ENCODE data around the gene OGDH.
"Not testable (repeated sequence)": the region's sequence is repeated elsewhere in the genome, so short reads cannot be mapped to it uniquely, and the experiment has no call there.

OGDH gene

DNA sequence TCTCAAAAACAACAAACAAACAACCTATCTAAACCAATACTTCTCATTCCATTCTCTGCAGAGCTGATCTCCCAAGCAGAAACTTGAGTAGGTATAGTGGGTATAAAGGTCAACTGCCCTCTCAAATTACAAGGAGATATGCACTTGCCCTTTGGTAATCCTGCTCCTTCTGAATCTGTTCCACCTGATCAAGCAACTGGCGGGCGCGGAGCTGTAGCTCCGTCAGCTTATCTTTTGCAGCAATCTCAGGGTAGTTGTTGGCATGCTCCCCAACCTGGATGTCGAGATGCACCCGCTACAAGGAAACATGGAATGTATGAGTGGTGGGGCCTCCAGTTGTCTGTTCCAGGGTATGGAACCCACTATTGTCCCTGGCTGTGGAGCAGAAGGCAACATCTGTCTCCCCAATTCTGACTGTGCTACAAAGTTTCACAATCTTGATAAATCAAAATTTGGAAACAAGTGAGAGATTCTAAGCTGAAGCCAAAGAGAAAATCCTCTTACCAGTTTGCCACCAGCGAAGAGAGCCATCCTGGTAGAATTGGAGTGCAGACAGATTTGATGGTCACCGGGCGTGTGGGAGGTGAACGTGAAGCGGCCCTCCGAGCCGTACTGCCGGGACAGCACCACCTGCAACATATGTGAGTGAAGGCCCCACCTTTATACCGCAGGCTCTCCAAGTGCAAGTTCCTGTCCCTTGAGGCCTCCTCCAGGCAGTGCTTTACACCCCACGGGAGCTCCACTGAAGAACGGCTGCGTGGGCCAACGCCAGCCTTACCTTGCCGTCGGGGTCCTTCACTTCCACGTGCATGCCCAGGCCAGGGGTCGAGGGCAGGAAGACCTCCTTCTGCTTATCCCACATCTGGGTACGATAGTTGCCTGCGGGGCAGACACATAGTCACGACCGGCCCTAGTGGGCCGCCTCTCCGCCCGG, 25.2 kb upstream of the OGDH start:
- DNase-seq (ENCODE audit: low read depth in 2 of 2), result peak; percentile 18 to 39

DNA sequence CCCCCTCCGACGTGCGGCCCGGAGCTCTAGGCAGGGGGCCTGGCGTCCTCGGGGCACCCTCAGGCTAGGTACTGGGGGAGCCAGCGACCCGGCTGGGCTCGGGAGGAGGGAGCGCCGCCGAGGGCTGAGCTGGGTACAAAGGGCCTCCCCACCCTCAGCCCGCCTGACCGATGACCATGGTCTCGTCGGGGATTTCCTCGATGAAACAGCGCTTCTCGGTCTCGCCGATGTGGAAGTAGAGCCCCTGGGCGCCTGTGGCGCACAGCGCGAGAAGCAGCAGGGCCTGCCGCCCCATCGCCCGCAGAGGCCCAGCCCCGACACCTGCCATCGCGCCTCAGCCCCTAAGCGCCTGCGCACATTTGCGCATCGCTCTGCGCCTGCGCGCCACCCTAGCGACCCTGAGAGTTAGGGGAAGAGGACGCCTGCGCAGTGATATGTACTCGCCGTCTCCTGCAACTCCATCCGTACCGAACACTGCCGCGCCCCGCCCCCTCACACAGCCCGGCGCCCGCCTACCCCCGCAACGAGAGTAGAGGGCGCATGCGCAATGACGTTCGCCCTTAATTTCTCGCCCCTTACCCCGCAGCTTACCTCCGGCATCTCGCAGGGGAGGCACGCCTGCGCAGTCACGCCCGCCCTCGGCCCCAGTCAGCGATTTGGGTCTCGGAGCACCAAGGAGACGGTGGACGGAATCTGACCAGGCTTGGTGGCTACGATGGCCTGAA, 24.4 kb upstream of the OGDH start, which contains the start of gene TMED4:
TMED4 (minus strand) TSS at position 353 of the 725 bp plus-strand sequence; CDS start at position 328, 25 bp downstream.
- peak; percentile 100 for DNase-seq (ENCODE audit: low read depth in 2 of 2)

DNA sequence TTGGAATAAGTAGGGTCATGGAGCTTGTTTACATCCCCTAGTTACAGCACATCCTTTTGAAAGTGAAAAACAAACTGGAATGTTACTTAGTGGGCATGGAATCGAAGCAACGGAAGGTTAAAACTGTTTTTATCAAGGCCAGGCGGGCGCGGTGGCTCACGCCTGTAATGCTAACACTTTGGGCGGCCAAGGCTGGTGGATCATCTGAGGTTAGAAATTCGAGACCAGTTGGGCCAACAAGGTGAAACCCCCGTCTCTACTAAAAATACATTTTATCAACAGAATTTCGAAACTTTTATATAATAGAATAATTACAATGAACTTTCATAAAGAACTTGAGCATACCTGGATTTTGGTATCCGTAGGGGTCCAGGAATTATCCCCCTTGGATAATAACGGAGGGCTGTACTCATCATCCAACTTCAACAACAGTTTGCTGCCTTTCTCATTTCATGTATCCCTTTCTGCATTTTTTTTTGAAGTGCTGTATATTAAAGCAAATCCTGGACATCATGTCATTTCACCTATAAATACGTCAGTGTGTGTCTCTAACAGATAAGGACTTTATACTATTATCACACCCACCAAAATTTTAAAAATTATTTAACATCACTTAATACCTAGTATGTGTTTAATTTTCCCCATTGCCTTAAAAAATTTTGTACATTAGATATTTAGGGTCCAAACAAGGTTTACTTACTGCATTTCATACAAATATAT, 23.1 kb upstream of the OGDH start:
- DNase-seq (ENCODE audit: low read depth in 2 of 2), result no peak

DNA sequence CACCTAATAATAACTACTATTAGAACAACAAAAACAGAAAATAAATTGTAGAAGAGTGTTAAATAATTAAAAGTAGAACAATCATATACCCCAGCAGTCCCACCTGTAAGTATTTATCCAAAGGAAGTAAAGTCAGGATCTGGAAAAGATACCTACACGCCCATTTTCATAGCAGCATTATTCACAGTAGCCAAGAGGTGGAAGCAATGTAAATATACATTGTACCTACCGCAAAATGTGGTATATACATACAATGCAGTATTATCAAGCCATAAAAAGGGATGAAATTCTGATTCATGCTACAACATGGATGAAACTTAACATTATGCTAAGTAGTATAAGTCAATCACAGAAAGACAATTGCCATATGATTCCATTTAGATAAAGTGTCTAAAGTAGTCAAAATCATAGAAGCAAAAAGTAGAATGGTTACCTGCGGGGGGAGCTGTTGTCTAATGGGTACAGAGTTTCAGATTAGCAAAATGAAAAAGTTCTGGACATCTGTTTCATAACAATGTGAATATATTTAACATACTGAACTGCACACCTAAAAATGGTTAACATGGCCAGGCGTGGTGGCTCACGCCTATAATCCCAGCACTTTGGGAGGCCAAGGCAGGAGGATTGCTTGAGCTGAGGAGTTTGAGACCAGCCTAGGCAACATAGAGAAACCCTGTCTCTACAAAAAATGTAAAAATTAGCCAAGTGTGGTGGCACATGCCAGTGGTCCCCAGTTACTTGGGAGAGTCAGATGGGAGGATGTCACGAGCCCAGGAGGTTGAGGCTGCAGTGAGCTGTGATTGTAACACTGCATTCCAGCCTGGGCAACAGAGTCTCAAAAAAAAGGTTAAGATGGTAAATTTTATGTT, 18.4 kb upstream of the OGDH start:
- DNase-seq (ENCODE audit: low read depth in 2 of 2), result peak in 1 of 2 donors; percentile 45

DNA sequence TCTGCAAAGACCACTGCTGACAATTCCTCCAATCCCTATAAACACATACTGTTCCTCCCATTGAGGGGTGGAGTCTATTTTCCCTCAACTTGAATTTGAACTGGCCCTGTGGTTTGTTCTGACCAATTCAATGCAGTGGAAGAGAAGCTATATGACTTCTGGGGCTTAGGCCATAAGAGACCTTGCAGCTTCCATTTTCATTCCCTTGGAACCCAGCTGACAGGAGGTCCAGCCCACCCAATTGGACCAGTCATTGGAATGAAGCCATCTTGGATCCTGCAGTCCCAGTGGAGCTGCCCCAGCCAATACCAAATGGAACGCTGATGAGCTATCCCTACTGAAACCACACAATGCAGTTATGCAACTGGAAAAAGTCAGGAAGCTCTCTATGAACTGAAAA, 15.5 kb upstream of the OGDH start:
- DNase-seq (ENCODE audit: low read depth in 2 of 2), result no peak

DNA sequence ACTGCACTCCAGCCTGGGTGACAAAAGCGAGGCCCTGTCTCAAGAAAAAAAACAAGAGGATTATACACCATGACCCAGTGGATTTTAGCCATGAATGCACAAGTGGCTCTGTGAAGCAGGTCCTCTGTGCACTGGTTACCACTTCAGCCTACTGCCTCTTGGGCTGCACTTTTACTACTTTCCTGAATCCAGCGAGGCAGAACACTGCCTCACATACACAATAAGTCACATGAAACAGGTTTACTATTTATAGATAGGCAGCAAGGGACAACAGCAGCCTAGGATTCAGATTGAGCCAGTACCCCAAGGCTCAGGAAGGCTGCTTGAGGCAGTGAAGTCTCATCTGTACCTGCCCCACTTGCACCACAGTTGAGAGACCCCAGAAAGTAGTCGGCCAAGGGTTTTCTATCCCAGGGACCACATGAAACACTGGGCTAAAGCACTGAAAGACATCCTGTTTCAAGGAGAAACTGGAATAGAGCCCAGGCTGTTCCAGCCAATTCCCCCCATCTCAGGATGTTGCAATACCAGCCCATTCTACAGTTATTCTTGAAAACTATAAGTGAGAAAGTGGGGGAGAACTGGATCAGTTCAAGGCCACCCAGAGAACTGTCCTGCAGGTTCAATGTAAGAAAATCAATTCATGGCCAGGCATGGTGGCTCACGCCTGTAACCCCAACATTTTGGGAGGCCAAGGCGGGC, 10.3 kb upstream of the OGDH start:
- DNase-seq (ENCODE audit: low read depth in 2 of 2), result no peak

DNA sequence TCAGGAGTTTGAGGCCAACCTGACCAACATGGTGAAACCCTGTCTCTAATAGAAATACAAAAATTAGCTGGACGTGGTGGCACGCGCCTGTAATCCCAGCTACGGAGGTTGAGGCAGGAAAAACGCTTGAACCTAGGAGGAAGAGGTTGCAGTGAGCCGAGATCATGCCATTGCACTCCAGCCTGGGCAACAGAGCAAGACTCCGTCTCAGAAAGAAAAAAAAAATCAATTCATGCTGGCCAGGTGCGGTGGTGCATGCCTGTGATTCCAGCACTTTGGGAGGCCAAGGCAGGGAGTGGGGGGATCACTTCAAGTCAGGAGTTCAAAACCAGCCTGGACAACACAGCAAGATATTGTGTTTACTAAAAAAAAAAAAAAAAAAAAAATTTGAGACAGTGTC, 9.2 kb upstream of the OGDH start:
- not testable (repeated sequence) for DNase-seq (ENCODE audit: low read depth in 2 of 2)

- no peak for DNase-seq (ENCODE audit: low read depth in 2 of 2)
Measured at GRCh38 chr7:44599222-44599621, 7.2 kb upstream of the OGDH start.

- no peak for DNase-seq (ENCODE audit: low read depth in 2 of 2)
Measured at GRCh38 chr7:44602576-44602910, 3.9 kb upstream of the OGDH start.

GRCh38 chr7:44603193-44603592, 3.2 kb upstream of the OGDH start:
- DNase-seq (ENCODE audit: low read depth in 2 of 2), result no peak

- DNase-seq (ENCODE audit: low read depth in 2 of 2), result no peak
Measured at GRCh38 chr7:44604941-44605340, 1.5 kb upstream of the OGDH start.

DNA sequence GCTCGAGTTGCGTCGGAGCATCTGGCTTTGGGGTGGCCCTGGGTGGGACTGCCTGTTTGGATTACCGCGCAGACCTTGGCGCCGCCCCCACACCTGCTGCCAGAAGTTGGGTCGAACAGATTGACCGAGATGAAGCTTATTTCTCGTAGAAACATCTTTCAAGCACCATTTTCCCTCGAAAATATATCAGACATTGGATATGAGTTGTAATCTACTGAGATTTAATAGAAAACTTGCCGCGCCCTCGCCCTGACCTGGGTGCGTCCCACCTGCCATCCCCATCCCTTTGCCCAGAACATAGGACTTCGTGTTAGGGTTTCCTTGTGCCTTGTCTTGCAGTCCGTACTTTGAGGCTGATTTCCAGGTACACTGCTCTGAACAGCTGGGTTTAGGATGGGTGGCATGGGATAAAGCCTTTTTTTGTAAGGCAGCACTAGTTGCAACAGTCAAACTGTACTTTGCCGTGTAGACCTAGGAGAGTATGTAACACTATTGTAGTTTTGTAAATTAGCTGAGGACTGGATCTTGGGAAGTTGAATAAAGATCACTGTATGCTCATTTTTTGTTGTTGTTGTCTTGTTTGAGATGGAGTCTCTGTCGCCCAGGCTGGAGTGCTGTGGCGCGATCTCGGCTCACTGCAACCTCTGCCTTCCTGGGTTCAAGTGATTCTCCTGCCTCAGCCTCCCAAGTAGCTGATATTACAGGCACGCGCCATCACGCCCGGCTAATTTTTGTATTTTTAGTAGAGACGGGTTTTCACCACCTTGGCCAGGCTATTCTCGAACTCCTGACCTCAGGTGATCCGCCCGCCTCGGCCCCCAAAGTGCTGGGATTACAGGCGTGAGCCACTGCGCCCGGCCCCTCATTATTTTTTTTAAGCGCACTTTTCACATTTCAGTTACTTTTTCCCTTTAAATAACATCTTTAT, 978 bp downstream of the OGDH start:
- DNase-seq (ENCODE audit: low read depth in 2 of 2), result no peak

GRCh38 chr7:44608916-44609648, 2.7 kb downstream of the OGDH start:
- no peak for DNase-seq (ENCODE audit: low read depth in 2 of 2)

DNA sequence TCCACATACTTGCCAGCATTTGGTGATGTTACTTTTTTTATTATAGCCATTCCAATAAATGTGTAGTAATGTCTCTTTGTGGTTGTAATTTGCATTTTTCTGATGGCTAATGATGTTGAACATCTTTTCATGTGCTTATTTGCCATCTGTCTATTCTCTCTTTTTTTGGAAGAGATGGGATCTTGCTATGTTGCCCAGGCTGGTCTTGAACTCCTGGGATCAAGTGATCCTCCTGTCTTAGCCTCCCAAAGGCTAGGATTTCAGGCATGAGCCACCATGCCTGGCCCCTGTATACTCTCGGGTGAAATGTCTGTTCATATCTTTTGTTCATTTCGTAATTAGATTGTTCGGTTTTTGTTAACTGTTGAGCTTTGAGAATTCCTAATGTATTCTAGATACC, 3.4 kb downstream of the OGDH start:
- DNase-seq (ENCODE audit: low read depth in 2 of 2), result no peak

DNA sequence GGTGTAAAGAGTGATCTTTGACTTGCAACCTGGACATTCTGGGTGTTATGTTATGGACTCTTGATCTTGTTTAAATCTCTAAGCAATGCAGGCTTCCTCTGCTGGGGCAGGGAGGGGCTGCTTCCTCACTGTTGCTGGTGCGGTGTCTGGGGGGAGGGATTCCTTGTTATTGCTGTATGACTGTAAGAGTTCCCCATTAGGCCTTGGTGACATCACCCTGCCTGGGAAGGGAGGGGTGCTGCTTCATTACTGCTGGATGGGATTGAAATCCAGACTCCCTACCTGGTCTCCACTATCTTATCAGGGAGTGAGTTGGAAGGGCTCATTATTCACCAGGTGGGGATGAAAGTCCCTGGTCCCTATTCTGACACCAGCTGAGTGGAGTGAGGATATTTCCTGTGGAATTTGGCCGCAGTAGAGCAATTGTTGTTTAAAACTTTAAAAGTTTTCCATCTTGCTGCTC, 8.8 kb downstream of the OGDH start:
- DNase-seq (ENCODE audit: low read depth in 2 of 2), result no peak

GRCh38 chr7:44615793-44616192, 9.4 kb downstream of the OGDH start:
- no peak for DNase-seq (ENCODE audit: low read depth in 2 of 2)

- DNase-seq (ENCODE audit: low read depth in 2 of 2), result no peak
Measured at GRCh38 chr7:44616545-44616944, 10.1 kb downstream of the OGDH start.

- DNase-seq (ENCODE audit: low read depth in 2 of 2), result no peak
Measured at GRCh38 chr7:44617225-44617890, 10.9 kb downstream of the OGDH start.
